GM18873 (cell line): ENCODE results near the gene SNX13.

ENCODE experiments used
- ATAC-seq: cut with Tn5 transposase; IDR thresholded peaks from one replicate; pipeline ENCODE4 v1.9.1; 2021; ENCODE audit warnings: mild to moderate bottlenecking, moderate library complexity, moderate number of reproducible peaks; ENCODE audit not compliant: unreplicated experiment, low FRiP score

The SNX13 gene

GRCh38 chr7:17792075-17792936, 148.0 kb downstream of the SNX13 start:
- no peak for ATAC-seq

- no peak for ATAC-seq
Measured at GRCh38 chr7:17787257-17787656, 153.0 kb downstream of the SNX13 start.

- no peak for ATAC-seq
Measured at GRCh38 chr7:17786314-17786852, 153.9 kb downstream of the SNX13 start.

- no peak for ATAC-seq
Measured at GRCh38 chr7:17782216-17782549, 158.1 kb downstream of the SNX13 start.

GRCh38 chr7:17781491-17782215, 158.6 kb downstream of the SNX13 start:
- ATAC-seq: no peak

GRCh38 chr7:17779381-17779780, 160.9 kb downstream of the SNX13 start:
- ATAC-seq: no peak

GRCh38 chr7:17774716-17775288, 165.5 kb downstream of the SNX13 start:
- ATAC-seq: no peak

GRCh38 chr7:17774248-17774647, 166.0 kb downstream of the SNX13 start:
- no peak for ATAC-seq

- ATAC-seq: no peak
Measured at GRCh38 chr7:17773289-17773626, 167.0 kb downstream of the SNX13 start.

- no peak for ATAC-seq
Measured at GRCh38 chr7:17772581-17773288, 167.6 kb downstream of the SNX13 start.

GRCh38 chr7:17771901-17772408, 168.3 kb downstream of the SNX13 start:
- no peak for ATAC-seq

GRCh38 chr7:17770710-17771375, 169.5 kb downstream of the SNX13 start:
- no peak for ATAC-seq

- no peak for ATAC-seq
Measured at GRCh38 chr7:17769918-17770317, 170.4 kb downstream of the SNX13 start.

GRCh38 chr7:17758008-17758407, 182.3 kb downstream of the SNX13 start:
- ATAC-seq: no peak

- no peak for ATAC-seq
Measured at GRCh38 chr7:17746020-17746530, 194.2 kb downstream of the SNX13 start.

GRCh38 chr7:17745610-17746009, 194.7 kb downstream of the SNX13 start:
- no peak for ATAC-seq

- no peak for ATAC-seq
Measured at GRCh38 chr7:17743316-17743715, 197.0 kb downstream of the SNX13 start.

- no peak for ATAC-seq
Measured at GRCh38 chr7:17741426-17741825, 198.9 kb downstream of the SNX13 start.
